ENCODE results near the gene LYZL4.

DNA sequence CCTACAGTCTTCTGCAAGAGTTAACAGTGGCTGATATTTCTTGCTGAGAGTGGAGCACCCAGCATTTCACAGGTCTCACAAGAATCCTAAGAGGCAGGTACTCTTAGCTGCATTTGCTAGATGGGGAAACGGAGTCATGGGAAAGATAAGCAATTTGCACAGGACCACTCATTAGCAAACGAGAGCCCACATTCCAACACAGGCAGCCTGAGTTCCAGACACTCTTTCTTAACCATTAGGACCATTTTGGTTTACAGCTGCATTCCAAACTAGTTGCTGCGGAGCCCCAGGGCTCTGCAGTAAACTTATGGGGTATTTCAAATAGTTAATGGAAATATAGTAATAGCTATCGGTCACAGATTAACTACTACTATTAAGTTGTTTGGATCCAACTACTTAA, 42.5 kb downstream of the LYZL4 start:
- TF ChIP-seq, protein P1, sequence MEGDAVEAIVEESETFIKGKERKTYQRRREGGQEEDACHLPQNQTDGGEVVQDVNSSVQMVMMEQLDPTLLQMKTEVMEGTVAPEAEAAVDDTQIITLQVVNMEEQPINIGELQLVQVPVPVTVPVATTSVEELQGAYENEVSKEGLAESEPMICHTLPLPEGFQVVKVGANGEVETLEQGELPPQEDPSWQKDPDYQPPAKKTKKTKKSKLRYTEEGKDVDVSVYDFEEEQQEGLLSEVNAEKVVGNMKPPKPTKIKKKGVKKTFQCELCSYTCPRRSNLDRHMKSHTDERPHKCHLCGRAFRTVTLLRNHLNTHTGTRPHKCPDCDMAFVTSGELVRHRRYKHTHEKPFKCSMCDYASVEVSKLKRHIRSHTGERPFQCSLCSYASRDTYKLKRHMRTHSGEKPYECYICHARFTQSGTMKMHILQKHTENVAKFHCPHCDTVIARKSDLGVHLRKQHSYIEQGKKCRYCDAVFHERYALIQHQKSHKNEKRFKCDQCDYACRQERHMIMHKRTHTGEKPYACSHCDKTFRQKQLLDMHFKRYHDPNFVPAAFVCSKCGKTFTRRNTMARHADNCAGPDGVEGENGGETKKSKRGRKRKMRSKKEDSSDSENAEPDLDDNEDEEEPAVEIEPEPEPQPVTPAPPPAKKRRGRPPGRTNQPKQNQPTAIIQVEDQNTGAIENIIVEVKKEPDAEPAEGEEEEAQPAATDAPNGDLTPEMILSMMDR (conservative IDR thresholded peaks at IDR 0.05; ENCODE audit: low read length) = no peak
- TF ChIP-seq EZH2phosphoT487 (IDR thresholded peaks at IDR 0.05; ENCODE audit: borderline replicate concordance, low read depth, low read length) = no peak
